Activated CD4-positive, alpha-beta T cell treated with anti-CD3 and anti-CD28 coated beads, Interleukin-2, Interleukin-6, amounts not matched to agents 100 ng/mL and 50 ng/mL, durations not matched to agents 16 hours and 8 hours (primary cell): ENCODE results near the gene SUPT16H.
"Not testable (repeated sequence)": the region's sequence is repeated elsewhere in the genome, so short reads cannot be mapped to it uniquely, and the experiment has no call there.

Experiments used
- DNase-seq: peaks from one replicate; pipeline ENCODE4 v3.0.0-alpha.2; 2020

Gene SUPT16H

GRCh38 chr14:21356511-21356910, 27.3 kb downstream of the SUPT16H start:
- DNase-seq: no peak

GRCh38 chr14:21352587-21352986, 31.2 kb downstream of the SUPT16H start:
- DNase-seq: no peak

- no peak for DNase-seq
These were observed 33.3 kb downstream of the SUPT16H start for GRCh38 chr14:21350539-21350938.

- DNase-seq: no peak
These were observed 36.6 kb downstream of the SUPT16H start for GRCh38 chr14:21347201-21347600.

- no peak for DNase-seq
These were observed 37.2 kb downstream of the SUPT16H start for GRCh38 chr14:21346532-21347135.

- DNase-seq: no peak
These were observed 40.6 kb downstream of the SUPT16H start for GRCh38 chr14:21343035-21343794.

- no peak for DNase-seq
These were observed 49.5 kb downstream of the SUPT16H start for GRCh38 chr14:21334202-21334906.

- DNase-seq: no peak
These were observed 50.9 kb downstream of the SUPT16H start for GRCh38 chr14:21332950-21333349.

- DNase-seq: no peak
These were observed 56.8 kb downstream of the SUPT16H start for GRCh38 chr14:21326972-21327371.

- no peak for DNase-seq
These were observed 61.1 kb downstream of the SUPT16H start for GRCh38 chr14:21322716-21323115.

GRCh38 chr14:21320913-21321312, 62.9 kb downstream of the SUPT16H start:
- DNase-seq: no peak

GRCh38 chr14:21317398-21317797, 66.4 kb downstream of the SUPT16H start:
- no peak for DNase-seq

GRCh38 chr14:21313512-21313911, 70.3 kb downstream of the SUPT16H start:
- no peak for DNase-seq

- no peak for DNase-seq
These were observed 72.2 kb downstream of the SUPT16H start for GRCh38 chr14:21311614-21312013.

GRCh38 chr14:21309956-21310355, 73.9 kb downstream of the SUPT16H start:
- no peak for DNase-seq

GRCh38 chr14:21309238-21309636, 74.6 kb downstream of the SUPT16H start:
- DNase-seq: no peak

- peak; percentile 88 for DNase-seq
These were observed 75.2 kb downstream of the SUPT16H start for GRCh38 chr14:21308479-21309237.

- DNase-seq: no peak
These were observed 75.7 kb downstream of the SUPT16H start for GRCh38 chr14:21308132-21308478.

- DNase-seq: no peak
These were observed 76.2 kb downstream of the SUPT16H start for GRCh38 chr14:21307637-21308036.

- not testable (repeated sequence) for DNase-seq
These were observed 81.0 kb downstream of the SUPT16H start for GRCh38 chr14:21302836-21303140.

- DNase-seq: no peak
These were observed 81.6 kb downstream of the SUPT16H start for GRCh38 chr14:21302013-21302835.
